Measurements from ENCODE around the gene KRI1.

Gene KRI1

GRCh38 chr19:10555610-10555973 is 10.2 kb downstream of the KRI1 start:
- no peak overlapping the region for H3K9ac ChIP-seq
- H3K27me3 ChIP-seq (ENCODE audit: control insufficient read depth, insufficient read depth, low read length) = no peaks in the 10 kb centered on the region
- no peaks in the 10 kb centered on the region for H3K79me2 ChIP-seq
- no peaks in the 10 kb centered on the region for H3K9me3 ChIP-seq (ENCODE audit: control insufficient read depth, low read length)
- no peaks in the 10 kb centered on the region for H3K36me3 ChIP-seq (ENCODE audit: control insufficient read depth, insufficient read depth, low read length)
- no peak overlapping the region for H3K4me3 ChIP-seq (ENCODE audit: low read depth, low read length)
- no peak overlapping the region for H2AFZ ChIP-seq
- TF ChIP-seq CTCF (IDR thresholded peaks at IDR 0.05) = no peak
- H3K4me1 ChIP-seq = no peaks in the 10 kb centered on the region
- H3K4me2 ChIP-seq (ENCODE audit: low read length) = no peak overlapping the region
- H3K27ac ChIP-seq = no peak overlapping the region

GRCh38 chr19:10554760-10555609 is 10.8 kb downstream of the KRI1 start:
- Histone ChIP-seq H3K79me2 (no peaks in the 10 kb centered on the region), H3K9ac (no peak overlapping the region), H3K4me2 (ENCODE audit: low read length) (no peak overlapping the region), H3K27me3 (ENCODE audit: control insufficient read depth, insufficient read depth, low read length) (no peaks in the 10 kb centered on the region), H3K4me3 (ENCODE audit: low read depth, low read length) (no peak overlapping the region), H3K4me1 (no peaks in the 10 kb centered on the region), H3K9me3 (ENCODE audit: control insufficient read depth, low read length) (no peaks in the 10 kb centered on the region), H3K27ac (no peak overlapping the region), H2AFZ (no peak overlapping the region), H3K36me3 (ENCODE audit: control insufficient read depth, insufficient read depth, low read length) (no peaks in the 10 kb centered on the region)
- no peak for TF ChIP-seq CTCF (IDR thresholded peaks at IDR 0.05)

GRCh38 chr19:10553943-10554381 is 11.8 kb downstream of the KRI1 start:
- TF ChIP-seq CTCF (IDR thresholded peaks at IDR 0.05) = no peak
- H3K9me3 ChIP-seq (ENCODE audit: control insufficient read depth, low read length) = no peaks in the 10 kb centered on the region
- no peaks in the 10 kb centered on the region for H3K27me3 ChIP-seq (ENCODE audit: control insufficient read depth, insufficient read depth, low read length)
- no peak overlapping the region for H2AFZ ChIP-seq
- H3K4me1 ChIP-seq = no peaks in the 10 kb centered on the region
- H3K79me2 ChIP-seq = no peaks in the 10 kb centered on the region
- H3K27ac ChIP-seq = no peak overlapping the region
- no peak overlapping the region for H3K9ac ChIP-seq
- no peak overlapping the region for H3K4me2 ChIP-seq (ENCODE audit: low read length)
- no peaks in the 10 kb centered on the region for H3K36me3 ChIP-seq (ENCODE audit: control insufficient read depth, insufficient read depth, low read length)
- no peak overlapping the region for H3K4me3 ChIP-seq (ENCODE audit: low read depth, low read length)

- Histone ChIP-seq H2AFZ (no peak overlapping the region), H3K4me3 (ENCODE audit: low read depth, low read length) (no peak overlapping the region), H3K27me3 (ENCODE audit: control insufficient read depth, insufficient read depth, low read length) (no peaks in the 10 kb centered on the region), H3K79me2 (no peaks in the 10 kb centered on the region), H3K4me2 (ENCODE audit: low read length) (no peak overlapping the region), H3K27ac (no peak overlapping the region), H3K36me3 (ENCODE audit: control insufficient read depth, insufficient read depth, low read length) (no peaks in the 10 kb centered on the region), H3K9ac (no peak overlapping the region), H3K4me1 (no peaks in the 10 kb centered on the region), H3K9me3 (ENCODE audit: control insufficient read depth, low read length) (no peaks in the 10 kb centered on the region)
- no peak for TF ChIP-seq CTCF (IDR thresholded peaks at IDR 0.05)
Observed at GRCh38 chr19:10553087-10553667, 12.6 kb downstream of the KRI1 start.

All from parathyroid adenoma (tissue), 2 donors.